GM18519 (cell line): ENCODE data around the gene GPSM1.
"Not testable (repeated sequence)": the region's sequence is repeated elsewhere in the genome, so short reads cannot be mapped to it uniquely, and the experiment has no call there.

Experiments
- ATAC-seq: cut with Tn5 transposase; IDR thresholded peaks from one replicate; pipeline ENCODE4 v1.9.1; 2021; ENCODE audit warnings: mild to moderate bottlenecking, moderate library complexity; ENCODE audit not compliant: unreplicated experiment, low FRiP score

The GPSM1 gene

DNA sequence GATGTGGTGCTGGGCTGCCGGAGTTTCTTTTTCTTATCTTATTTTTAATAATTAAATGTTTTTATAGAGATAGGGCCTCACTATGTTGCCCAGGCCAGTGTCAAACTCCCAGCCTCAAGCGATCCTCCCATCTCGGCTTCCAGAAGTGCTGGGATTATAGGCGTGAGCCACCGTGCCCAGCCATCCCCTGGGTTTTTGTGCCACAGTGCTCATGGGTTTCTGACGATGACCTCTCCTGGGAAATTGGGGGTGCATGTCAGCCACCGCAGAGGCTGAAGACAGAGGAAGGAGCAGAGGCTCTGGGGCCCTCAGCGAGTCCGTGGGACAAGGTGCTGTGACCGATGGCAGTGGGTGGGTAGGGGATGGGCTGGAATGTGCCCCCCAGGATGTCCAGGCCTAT is 14.4 kb downstream of the GPSM1 start:
- no peak for ATAC-seq

DNA sequence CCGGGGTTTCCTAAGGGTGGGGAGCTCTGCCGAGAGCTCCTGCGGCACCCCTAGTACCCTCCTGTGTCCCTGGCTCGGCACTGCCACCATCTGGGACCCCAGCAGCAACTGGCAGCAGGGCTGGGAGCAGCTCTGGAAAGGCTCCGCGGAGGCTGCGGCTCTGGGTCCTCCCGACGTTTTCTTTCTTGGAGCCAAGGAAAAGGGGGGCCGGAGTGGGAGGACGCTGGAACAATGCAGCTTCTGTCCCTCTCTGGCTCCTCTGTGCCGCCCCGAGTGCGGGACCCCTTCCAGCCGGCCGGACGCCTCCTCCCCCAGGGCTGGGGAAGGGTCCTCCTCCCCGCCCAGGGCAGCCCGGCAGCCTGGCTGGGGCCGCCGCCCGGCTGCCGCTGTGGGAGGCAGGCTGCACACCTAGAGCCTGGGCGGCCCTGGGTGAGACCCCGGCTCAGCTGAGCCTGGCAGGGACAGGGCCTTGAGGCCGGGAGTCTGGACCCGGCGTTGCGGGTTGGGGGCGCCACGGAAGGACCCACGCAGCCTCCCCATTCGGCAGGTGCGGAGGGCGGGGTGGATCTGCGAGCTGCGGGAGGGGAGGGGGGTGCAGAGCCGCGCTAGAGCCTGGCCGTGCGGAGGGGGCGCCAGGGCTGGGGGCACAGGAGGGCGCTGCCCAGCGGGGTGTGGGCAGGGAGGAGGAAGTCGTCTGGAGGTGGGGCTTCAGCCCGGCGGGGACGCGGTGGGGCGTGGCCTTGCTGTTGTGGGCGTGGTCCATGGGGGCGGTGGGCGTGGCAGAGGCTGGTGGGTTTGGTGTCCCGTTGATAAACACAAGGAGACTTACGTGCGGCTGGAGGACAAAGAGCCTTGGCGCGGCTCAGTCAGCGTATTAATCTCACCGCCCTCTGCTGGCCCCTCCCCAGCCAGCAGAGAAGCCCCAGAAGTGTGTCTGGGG is 15.1 kb downstream of the GPSM1 start:
- no peak for ATAC-seq

DNA sequence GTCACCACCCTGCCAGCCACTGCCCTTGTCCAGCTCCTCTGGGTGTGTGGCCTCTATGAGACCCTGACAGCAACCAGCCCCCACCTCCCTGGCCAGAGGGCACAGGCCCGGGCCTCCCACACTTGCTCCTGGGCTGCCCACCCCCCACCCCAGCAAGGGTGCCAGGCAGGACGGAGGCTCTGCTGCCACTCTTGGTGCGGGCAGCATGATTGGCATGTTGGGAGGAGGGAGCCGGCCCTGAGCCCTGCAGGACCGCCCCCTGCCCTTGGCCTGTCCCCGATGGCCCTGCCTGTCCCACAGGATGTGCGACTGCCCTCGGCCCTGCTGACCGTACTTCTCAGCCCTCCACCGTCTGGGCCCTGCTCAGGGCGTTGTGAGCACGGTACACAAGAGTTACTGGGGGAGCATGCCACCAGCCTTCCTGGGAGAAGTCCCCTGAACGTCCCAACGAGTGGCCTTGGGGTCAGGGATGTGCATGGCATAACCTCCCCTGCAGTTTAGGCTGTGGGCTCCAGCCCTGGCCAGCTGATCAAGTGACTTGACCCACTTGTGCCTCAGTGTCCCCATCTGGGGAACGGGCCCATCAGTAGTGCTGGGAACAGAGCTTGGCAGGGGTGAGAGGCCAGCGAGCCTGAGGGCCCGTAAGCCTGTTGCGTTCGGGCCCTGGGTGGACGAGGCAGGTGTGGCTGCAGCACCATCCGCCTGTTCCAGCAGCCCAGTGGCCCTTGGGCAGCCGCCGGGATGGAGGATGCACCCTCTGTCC is 16.0 kb downstream of the GPSM1 start:
- no peak for ATAC-seq

DNA sequence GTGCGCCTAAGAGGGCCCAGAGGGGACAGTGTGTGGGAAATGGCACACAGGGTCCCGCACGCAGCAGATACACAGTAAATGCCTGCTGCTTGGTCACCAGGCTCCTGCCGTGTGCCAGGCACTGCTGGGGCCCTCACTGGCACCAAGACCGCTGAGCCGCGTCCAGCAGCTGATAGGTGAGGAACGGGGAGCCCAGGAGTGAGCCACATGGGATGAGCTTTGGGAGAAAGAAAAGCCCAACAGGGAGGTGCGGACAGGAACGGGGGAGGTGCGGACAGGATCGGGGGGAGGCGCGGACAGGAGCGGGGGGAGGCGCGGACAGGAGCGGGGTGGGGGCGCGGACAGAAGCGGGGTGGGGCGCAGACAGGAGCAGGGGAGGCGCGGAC is 16.5 kb downstream of the GPSM1 start:
- ATAC-seq: no peak

DNA sequence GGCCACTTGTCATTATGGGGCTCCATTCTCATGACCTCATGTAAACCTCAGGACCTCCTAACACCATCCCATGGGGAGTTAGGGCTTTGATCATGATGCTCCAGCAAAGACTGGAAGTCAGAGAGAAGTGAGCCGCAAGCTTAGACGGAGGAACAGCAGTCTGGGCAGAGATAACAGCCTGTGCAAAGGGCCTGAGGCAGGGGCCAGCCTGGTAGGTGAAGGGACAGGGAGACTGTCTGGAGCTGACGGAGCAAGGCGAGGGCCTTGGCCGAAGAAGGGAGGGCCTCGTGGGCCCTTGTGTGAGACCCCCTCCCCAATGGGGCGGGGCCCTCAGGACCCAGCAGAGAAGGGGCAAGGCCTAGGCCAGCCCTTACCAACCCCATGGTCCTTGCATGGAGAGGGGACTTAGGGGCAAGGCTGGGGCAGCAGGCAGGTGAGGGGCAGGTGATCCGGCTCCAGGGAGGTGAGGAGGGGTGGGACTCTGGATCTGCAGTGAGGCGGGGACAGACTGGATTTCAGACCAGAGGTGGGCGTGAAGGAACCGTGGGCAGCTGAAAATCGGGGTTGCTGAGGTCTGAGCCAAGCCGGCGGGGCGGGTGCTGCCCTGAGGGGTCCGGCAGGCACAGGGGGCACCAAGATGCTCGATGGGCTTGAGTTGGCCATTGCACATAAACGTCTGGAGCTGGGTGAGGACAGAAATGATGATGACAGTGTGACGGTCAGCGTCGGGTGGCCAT is 17.4 kb downstream of the GPSM1 start:
- ATAC-seq: no peak

DNA sequence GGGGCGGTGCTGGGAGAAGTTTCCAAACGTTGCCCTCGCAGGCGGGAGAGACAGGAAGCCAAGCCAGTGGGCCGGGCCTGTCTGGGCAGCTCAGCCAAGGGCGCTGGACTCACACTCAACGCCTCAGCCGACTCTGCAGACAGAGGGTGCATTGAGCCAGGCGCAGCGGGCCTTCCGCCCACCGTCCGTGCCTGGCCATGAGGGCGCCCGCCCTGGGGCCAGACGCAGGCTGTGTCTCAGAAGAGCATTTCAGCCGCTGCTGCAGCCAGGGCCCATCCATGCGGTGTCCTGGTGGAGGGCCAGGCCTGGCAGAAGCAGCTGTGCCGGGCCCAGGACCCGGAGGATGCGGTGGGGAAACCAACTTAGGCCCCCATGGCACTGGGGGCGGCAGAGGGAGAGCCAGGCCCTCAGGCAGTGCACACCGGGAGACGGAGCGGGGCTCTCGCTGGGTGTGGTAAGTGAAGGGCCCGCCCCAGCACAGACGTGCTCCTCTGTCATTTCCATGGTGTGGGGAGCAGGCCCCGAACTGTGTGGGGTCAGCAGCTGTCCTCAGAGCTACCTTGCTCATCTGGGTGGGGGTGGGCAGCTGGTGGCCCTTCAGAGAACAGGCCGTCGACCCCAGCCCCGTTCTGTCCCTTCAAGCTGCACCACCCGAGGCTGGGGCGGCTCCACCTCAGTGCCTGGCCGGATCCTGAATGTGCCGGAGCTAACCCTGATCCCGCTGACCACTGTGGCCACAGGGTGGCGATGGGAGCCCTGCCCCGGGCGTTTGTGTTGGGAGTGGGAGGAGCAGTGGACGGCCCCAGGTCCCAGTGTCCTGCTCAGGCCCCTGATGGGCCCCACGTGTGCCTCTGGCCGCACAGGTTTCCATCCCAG is 18.2 kb downstream of the GPSM1 start:
- no peak for ATAC-seq

DNA sequence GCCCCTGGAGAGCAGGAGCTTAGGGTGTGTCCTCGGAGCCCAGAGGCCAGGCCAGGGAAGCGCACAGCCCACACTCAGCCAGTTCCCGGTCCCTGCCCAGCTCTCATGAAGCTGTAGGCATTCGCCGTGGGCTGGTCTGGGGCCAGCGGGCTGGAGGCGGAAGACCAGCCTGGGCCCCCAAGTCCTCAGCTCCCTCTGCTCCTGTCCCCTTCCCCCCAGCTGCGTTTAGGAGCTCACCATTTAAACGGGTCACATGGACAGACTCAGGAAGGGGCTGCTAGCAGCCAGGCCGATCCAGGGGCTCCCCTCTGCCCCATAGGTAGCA is 18.8 kb downstream of the GPSM1 start:
- ATAC-seq: no peak

DNA sequence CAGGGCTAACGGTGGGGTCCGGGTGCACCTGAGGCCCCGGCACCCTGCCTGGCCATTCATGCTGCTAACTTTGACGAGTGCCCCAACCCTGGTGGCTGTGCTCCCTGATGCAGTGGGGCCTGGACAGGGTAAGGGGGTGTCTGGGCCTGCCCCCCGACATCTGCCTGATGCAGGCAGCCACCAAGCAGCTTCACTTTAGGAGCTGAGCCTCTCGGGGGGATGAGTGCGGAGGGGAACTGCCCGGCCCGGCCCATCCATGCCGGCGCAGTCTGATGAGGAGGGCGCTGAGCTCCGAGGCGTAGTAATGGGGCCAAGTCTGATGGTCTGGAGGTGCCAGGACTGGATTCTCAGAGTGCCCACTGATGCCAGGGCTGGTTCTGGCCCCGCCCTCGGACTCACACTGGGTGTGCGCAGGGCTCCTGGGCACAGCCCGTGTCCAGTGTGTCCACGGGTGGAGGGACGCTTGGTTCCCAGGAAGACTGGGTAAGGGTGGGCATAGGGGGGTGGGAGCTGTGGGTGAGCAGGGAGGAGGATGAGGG is 19.7 kb downstream of the GPSM1 start:
- no peak for ATAC-seq

DNA sequence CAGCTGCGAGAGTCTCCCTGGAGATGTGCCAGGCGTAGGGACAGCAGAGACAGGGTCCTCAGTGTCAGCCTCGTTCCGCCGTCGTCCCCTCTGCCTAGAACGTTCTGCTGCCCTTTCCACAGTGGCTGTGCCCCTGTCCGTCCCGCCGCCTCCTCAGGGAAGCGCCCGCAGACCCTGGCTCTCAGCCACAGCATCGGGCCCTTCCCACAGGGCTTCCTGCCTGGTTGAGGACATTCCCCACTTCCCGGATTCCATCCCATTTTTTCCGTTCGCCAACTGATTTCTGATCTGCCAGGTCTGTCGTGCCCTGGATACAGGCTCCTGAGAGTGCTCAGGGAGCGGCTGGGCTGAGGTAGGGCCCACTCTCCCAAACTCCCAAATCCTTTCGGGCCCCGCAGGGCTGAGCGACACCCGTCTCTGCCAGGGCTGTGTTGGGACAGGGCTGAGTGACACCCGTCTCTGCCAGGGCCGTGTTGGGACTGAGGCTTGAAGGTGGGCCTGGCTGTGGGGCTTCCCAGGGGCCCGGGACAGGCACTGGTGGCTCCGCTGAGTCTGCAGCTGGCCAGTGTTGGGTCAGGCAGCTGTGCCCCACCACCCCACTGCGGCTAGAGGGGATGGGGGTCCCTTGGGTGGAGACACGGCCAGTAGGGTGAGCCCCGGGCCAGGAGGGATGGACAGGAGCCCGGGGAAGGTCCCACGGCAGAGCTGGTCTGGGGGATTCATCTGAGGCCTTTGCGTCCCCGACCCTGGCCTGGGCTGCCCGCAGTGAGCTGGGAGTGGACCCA is 20.3 kb downstream of the GPSM1 start:
- ATAC-seq: no peak

DNA sequence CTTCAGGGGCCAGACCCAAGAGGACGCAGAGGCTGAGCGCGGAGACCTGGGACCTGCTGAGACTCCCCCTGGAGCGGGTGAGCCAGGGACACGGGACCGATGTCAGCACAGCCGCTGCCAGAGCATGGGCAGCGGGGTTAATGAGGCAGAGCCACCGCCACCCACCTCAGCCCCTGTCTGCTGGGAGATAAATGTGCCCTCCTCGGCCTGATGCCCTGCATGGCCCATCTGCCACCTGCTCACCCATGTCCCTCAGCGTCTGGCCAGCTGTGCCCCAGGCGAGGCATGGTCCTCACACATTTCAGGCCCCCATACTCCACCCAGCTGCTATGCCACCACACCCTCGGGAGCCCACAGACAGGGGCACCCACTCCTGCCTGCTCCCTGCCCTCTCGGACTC is 21.4 kb downstream of the GPSM1 start:
- no peak for ATAC-seq

DNA sequence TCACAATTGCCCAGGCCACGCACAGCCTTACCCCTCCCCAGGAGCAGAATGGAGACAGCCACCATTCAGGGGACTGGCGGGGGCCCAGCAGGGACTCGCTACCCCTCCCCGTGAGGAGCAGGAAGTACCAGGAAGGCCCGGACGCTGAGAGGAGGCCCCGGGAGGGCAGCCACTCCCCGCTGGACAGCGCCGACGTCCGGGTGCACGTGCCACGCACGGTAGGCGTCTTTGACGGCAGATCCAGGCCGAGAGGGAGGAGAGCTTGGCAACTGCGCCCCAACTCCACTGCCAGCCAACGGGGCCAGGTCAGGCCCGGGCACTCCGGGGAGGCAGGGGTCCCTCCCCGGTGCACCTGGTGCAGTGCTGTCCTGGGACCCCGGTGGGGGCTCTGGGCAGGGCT is 22.2 kb downstream of the GPSM1 start:
- ATAC-seq: no peak

DNA sequence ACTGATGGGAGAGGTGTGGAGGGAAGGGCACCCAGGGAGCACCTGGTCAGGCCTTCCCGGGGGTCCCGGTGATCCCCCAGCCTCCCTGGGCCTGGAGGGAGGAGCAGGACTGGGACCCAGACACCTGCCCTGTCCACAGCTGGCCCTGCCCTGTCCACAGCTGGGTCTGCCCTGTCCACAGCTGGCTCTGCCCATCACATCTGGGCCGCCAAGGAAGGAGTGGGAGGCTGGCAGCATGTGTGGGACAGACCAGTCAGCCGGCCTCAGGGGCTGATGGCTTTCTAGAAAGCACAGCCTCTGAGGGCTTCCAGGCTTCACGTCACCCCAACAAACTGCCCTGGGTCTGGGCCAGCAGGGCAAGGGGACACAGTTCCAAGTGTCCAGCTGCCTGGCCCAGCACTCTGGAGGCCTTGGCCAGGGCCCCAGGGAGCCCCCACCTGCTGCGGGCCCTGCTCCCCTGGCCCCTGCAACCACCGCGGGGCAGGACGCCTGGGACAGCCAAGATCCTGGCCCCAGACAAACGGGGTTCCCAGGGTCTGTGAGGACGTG is 24.0 kb downstream of the GPSM1 start:
- no peak for ATAC-seq

DNA sequence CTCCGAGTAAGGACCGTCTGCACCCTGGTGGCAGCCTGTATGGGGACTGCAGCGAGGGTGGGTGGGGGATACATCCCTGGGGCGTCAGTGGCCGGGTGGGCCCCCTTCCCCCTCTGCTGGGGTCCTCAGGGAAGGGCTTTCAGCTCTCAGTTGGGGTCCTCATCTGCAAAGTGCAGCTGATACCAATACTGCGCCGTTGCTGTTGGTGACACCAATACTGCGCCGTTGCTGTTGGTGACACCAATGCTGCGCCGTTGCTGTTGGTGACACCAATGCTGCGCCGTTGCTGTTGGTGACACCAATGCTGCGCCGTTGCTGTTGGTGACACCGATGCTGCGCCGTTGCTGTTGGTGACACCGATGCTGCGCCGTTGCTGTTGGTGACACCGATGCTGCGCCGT is 24.5 kb downstream of the GPSM1 start:
- ATAC-seq: not testable (repeated sequence)

DNA sequence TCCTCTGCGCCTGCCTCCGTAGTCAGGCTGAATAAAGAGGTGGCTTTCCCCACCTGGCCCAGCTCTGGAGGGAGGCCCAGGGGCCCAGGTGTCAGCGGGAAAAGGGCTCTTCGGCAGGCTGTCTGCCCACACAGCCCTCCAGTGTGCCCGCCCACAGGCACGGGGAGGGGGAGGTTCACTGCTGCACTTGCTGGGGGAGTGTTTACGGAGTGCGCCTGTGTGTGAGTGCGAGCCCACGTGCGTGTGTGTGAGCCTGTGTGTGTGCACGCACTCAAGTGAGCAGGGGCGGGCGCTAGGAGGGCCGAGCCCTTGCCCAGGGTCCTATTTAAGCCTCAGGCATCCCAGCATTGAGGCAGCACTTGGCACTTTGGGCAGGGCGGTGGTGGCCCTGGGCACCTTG is 25.3 kb downstream of the GPSM1 start:
- no peak for ATAC-seq

DNA sequence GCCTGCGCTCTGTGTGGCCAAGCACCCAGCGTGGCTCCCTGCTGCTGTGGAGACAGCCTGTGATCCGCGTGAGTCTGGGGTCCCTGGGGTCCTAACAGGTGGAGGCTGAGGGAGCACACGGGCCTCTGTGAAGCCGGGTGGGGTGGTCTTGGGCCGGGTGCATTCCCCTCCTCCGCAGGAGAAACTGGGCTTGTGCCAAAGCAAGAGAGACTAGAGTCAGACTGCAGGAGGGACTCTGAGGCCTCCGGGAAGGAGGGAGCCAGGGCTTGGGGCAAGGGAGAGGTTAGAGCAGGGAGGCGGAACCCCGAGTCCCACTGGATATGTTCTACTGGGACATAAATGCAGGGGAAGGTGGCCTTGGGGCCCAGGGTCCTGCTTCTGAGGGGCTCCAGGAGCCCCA is 25.7 kb downstream of the GPSM1 start:
- ATAC-seq: no peak

DNA sequence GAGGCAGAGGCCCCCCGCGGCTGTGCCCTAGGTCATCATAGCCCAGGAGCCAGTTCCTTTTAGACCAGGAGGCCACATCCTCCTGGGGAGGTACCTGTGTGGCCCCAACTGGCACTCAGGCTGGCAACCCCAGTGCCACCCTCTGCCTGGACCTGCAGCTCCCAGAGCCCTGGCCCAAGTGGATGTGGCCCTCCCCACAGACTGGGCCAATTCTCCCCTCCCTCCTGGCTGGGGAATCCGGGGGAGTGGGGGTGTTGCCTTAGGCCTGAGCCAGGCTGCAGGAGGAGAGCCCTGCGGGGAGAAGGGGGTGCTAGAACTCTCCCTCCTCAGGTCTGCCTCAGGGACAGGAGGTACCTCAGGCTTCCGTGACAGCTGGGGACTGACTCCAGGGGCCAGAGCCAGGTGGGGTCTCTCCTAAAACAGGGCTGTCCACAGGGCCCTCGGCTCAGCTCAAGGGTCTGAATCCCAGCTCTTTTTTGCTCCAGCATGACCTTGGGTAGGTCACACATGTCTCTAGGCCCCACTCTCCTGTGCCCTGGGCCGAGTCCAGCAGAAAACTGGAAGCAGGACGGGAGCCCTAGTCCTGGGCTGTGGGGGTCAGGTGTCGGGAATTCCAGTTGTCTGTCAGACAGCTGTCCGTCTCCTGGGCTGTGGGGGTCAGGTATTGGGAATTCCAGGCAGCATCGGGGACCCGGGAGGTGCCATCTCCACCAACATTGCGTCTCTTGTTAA is 26.6 kb downstream of the GPSM1 start:
- no peak for ATAC-seq

DNA sequence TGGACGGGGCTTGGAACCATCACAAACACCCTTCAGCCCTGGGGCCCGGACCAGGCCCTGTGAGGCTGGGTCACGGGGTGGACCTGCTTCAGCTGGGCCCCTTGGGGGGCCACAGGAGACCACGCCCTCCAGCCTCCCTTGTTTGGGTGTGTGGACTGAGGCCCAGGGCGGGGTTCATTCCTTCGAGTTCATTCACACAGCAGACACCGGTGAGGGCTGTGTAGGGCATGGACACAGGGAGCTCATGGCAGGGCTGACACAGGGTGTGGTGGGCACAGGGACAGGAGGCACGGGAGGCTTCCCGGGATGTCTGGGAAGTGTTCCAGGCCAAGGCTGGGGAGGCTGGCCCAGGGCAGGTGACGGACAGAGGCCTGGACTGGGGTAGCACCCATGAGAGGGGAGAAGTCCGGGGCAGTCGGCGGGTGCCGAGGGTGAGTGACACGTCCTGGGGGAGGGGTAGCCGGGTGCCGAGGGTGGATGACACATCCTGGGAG is 27.3 kb downstream of the GPSM1 start:
- no peak for ATAC-seq
